ENCODE measurements around the gene LARP4. TPM values are rescaled to one million over a fixed set of nuclear protein-coding genes. Genes with fewer than 3 reads are reported as not detected.

The LARP4 gene
- total RNA-seq, 1 donor from 2014 or later: 117 TPM

Other genes starting within 250 kb of the LARP4 start
- gene CERS5, start 233.5 kb upstream of the LARP4 start, total RNA-seq: 62.6 and 66.5 TPM in 2 replicates
- 94.6 and 98.2 TPM in 2 replicates for gene LIMA1, start 117.4 kb upstream of the LARP4 start, total RNA-seq
- gene FAM186A, start 4.3 kb upstream of the LARP4 start, total RNA-seq: not detected in 2 replicates
- gene DIP2B, start 104.1 kb downstream of the LARP4 start, total RNA-seq: 26.4 and 29.4 TPM in 2 replicates